ENCODE measurements around the gene STK38L. TPM values are rescaled to one million over a fixed set of nuclear protein-coding genes. Genes with fewer than 3 reads are reported as not detected.

STK38L gene
- total and polyA plus RNA-seq, 9 of the 15 experiments (the other 6 are each of a cell fraction or from before 2014, with no cell fraction given): 2.6 to 10.7 (median 6.9) TPM

- no peaks in the 10 kb centered on the region for H3K36me3 ChIP-seq (ENCODE audit: control insufficient read depth, insufficient read depth, low read length)
- no peak overlapping the region for H3K4me3 ChIP-seq
- no peak overlapping the region for H3K9ac ChIP-seq (ENCODE audit: insufficient read depth in 1 of 2, low read depth in 2 of 2, low read length in 2 of 2)
- no peak overlapping the region for H3K27ac ChIP-seq (ENCODE audit: extremely low read depth, low read depth, low read length)
- no peaks in the 10 kb centered on the region for H3K79me2 ChIP-seq (ENCODE audit: control insufficient read depth, insufficient read depth, low read length)
- ATAC-seq (no peak), DNase-seq (ENCODE audit: extremely low read depth in 1 of 4, low spot score in 3 of 4) (no peak), FAIRE-seq (no peak)
- POLR2A ChIA-PET: no interaction called here
- H3K9me3 ChIP-seq (replicated peaks; ENCODE audit: control insufficient read depth, insufficient read depth, low read depth, low read length): no peaks in the 10 kb centered on the region
- H3K9me1 ChIP-seq (ENCODE audit: control insufficient read depth, insufficient read depth, low read length): no peaks in the 10 kb centered on the region
- H4K20me1 ChIP-seq (replicated peaks; ENCODE audit: control insufficient read depth, insufficient read depth, low read length): no peaks in the 10 kb centered on the region
- intact Hi-C loops (cut with micrococcal nuclease): no loop called here
- H2AFZ ChIP-seq (ENCODE audit: low read depth, low read length): no peak overlapping the region
- H3K27me3 ChIP-seq (ENCODE audit: control insufficient read depth in 2 of 2, insufficient read depth in 2 of 2, low read length in 2 of 2): peaks cover 0 to 4% of the 10 kb centered on the region in 2 experiments; a peak in 2 of 5 replicates
- WGBS (ENCODE audit: insufficient coverage, low coverage, missing lambda C conversion rate): 2% methylated on average over 4 of the region's 4 CpGs
- H3K4me1 ChIP-seq (replicated peaks in 1 of 2; ENCODE audit: control insufficient read depth in 2 of 2, insufficient read depth in 2 of 2, low read length in 2 of 2): no peaks in the 10 kb centered on the region
- no peak overlapping the region for H3K4me2 ChIP-seq (ENCODE audit: insufficient read depth, low read length)
- BruUV-seq (replicated peaks): no TSS peak
- in situ Hi-C loops (cut with MboI): no loop called here
- TF ChIP-seq ZSCAN32 (CRISPR knock-in tag; IDR thresholded peaks at IDR 0.05): no peak
- CTCF ChIA-PET (ENCODE audit: low intra/inter-chr PET ratio): no interaction called here
These were observed 23.1 kb upstream of the STK38L start for GRCh38 chr12:27220988-27221345.

GRCh38 chr12:27221625-27222387 is 22.3 kb upstream of the STK38L start:
- no peak overlapping the region for H3K9ac ChIP-seq (ENCODE audit: insufficient read depth in 1 of 2, low read depth in 2 of 2, low read length in 2 of 2)
- H3K79me2 ChIP-seq (ENCODE audit: control insufficient read depth, insufficient read depth, low read length): no peaks in the 10 kb centered on the region
- BruUV-seq (replicated peaks): no TSS peak
- in situ Hi-C loops (cut with MboI): no loop called here
- peak; percentile 26 for FAIRE-seq
- no peaks in the 10 kb centered on the region for H3K36me3 ChIP-seq (ENCODE audit: control insufficient read depth, insufficient read depth, low read length)
- H3K4me2 ChIP-seq (ENCODE audit: insufficient read depth, low read length): no peak overlapping the region
- ChIA-PET CTCF (ENCODE audit: low intra/inter-chr PET ratio) (no interaction called here), POLR2A (no interaction called here)
- ATAC-seq: no peak
- no peak overlapping the region for H3K4me3 ChIP-seq
- H3K4me1 ChIP-seq (replicated peaks in 1 of 2; ENCODE audit: control insufficient read depth in 2 of 2, insufficient read depth in 2 of 2, low read length in 2 of 2): no peaks in the 10 kb centered on the region
- no peak for DNase-seq (ENCODE audit: extremely low read depth in 1 of 4, low spot score in 3 of 4)
- peaks cover 0 to 4% of the 10 kb centered on the region in 2 experiments; a peak in 2 of 5 replicates for H3K27me3 ChIP-seq (ENCODE audit: control insufficient read depth in 2 of 2, insufficient read depth in 2 of 2, low read length in 2 of 2)
- WGBS (ENCODE audit: insufficient coverage, low coverage, missing lambda C conversion rate): 0% methylated on average over 7 of the region's 7 CpGs
- H3K9me1 ChIP-seq (ENCODE audit: control insufficient read depth, insufficient read depth, low read length): no peaks in the 10 kb centered on the region
- intact Hi-C loops (cut with micrococcal nuclease): no loop called here
- no peaks in the 10 kb centered on the region for H3K9me3 ChIP-seq (replicated peaks; ENCODE audit: control insufficient read depth, insufficient read depth, low read depth, low read length)
- H4K20me1 ChIP-seq (replicated peaks; ENCODE audit: control insufficient read depth, insufficient read depth, low read length): no peaks in the 10 kb centered on the region
- no peak overlapping the region for H3K27ac ChIP-seq (ENCODE audit: extremely low read depth, low read depth, low read length)
- H2AFZ ChIP-seq (ENCODE audit: low read depth, low read length): no peak overlapping the region
- TF ChIP-seq ZNF444 (CRISPR knock-in tag; IDR thresholded peaks at IDR 0.05) (no peak), E2F3 (CRISPR knock-in tag; IDR thresholded peaks at IDR 0.05) (no peak), ZNF57 (CRISPR knock-in tag; IDR thresholded peaks at IDR 0.05) (no peak), FIP1L1 (IDR thresholded peaks at IDR 0.05; ENCODE audit: low read depth, low read length, poor library complexity, severe bottlenecking) (no peak), TCFL5 (CRISPR knock-in tag; conservative IDR thresholded peaks at IDR 0.05) (no peak), COPS2 (conservative IDR thresholded peaks at IDR 0.05) (no peak), FOXO4 (CRISPR knock-in tag; IDR thresholded peaks at IDR 0.05) (no peak), NR3C1 (CRISPR knock-in tag; IDR thresholded peaks at IDR 0.05) (no peak), CLOCK (CRISPR knock-in tag; IDR thresholded peaks at IDR 0.05; ENCODE audit: borderline replicate concordance) (no peak), POLR3A (IDR thresholded peaks at IDR 0.05; ENCODE audit: borderline replicate concordance, extremely low read depth, insufficient read depth, insufficient read length) (no peak)

Data from K562 (cell line).